Neutrophil (primary cell): ENCODE data around the gene CDON.

Experiments used
- H3K27ac ChIP-seq: fragments of 200-600 bp; sonication (generic); 2 replicates; pipeline ENCODE4 v1.5.1; 2016; ENCODE audit warnings: mild to moderate bottlenecking, moderate library complexity
- H3K27me3 ChIP-seq: fragments of 200-600 bp; sonication (generic); 2 replicates; pipeline ENCODE4 v1.6.0; 2016; ENCODE audit warnings: mild to moderate bottlenecking
- H3K36me3 ChIP-seq: fragments of 200-600 bp; sonication (generic); 2 replicates; pipeline ENCODE4 v1.5.1; 2017
- H3K4me1 ChIP-seq, 2 experiments: fragments of 200-600 bp in 1 of 2; sonication (generic) in 1 of 2; 1 replicate in 1 of 2; 2 replicates in 1 of 2; pipeline versions ENCODE4 v1.5.1 to v1.6.1; 2013 to 2016; ENCODE audit warnings: low read depth in 1 of 2, low read length in 1 of 2, mild to moderate bottlenecking in 1 of 2, moderate library complexity in 1 of 2; ENCODE audit not compliant: control insufficient read depth in 1 of 2, insufficient read depth in 1 of 2
- H3K4me3 ChIP-seq, 2 experiments: fragments of 200-600 bp in 1 of 2; sonication (generic) in 1 of 2; 1 replicate in 1 of 2; 2 replicates in 1 of 2; pipeline ENCODE4 v1.5.1; 2013 to 2016; ENCODE audit warnings: low read depth in 1 of 2, low read length in 1 of 2, mild to moderate bottlenecking in 1 of 2, moderate library complexity in 1 of 2
- H3K9me3 ChIP-seq: fragments of 200-600 bp; sonication (generic); 2 replicates; pipeline ENCODE4 v1.5.1; 2016
- TF ChIP-seq, protein P1 (sequence below): fragments of 200-600 bp; sonication (generic); IDR thresholded peaks from 2 replicates; pipeline ENCODE4 v1.5.1; 2016; ENCODE audit warnings: antibody characterized with exemption

The CDON gene

DNA sequence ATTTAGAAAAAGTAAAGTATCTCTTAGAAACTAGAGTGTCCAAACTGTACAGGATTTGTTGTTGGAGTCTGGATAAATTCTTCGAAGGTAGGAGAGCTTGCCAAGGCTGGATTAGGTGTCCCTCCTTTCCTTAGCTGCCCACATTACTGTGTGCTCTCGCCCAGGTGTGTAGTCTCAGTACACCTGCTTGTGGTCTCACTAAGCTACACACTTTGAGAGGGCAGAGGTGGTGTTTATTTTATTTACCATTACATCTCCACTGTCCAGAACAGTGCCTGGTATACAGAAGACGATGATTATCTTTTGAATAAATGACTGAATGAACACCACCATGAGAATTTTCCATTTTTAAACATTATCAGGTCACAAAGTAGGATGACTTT lies 80.3 kb downstream of the CDON start:
- Histone ChIP-seq H3K36me3 (no peaks in the 10 kb centered on the region), H3K9me3 (no peaks in the 10 kb centered on the region), H3K27ac (no peak overlapping the region), H3K4me3 (no peak overlapping the region), H3K27me3 (peaks cover 12% of the 10 kb centered on the region), H3K4me1 (no peaks in the 10 kb centered on the region)
- TF ChIP-seq, protein P1, sequence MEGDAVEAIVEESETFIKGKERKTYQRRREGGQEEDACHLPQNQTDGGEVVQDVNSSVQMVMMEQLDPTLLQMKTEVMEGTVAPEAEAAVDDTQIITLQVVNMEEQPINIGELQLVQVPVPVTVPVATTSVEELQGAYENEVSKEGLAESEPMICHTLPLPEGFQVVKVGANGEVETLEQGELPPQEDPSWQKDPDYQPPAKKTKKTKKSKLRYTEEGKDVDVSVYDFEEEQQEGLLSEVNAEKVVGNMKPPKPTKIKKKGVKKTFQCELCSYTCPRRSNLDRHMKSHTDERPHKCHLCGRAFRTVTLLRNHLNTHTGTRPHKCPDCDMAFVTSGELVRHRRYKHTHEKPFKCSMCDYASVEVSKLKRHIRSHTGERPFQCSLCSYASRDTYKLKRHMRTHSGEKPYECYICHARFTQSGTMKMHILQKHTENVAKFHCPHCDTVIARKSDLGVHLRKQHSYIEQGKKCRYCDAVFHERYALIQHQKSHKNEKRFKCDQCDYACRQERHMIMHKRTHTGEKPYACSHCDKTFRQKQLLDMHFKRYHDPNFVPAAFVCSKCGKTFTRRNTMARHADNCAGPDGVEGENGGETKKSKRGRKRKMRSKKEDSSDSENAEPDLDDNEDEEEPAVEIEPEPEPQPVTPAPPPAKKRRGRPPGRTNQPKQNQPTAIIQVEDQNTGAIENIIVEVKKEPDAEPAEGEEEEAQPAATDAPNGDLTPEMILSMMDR = no peak

DNA sequence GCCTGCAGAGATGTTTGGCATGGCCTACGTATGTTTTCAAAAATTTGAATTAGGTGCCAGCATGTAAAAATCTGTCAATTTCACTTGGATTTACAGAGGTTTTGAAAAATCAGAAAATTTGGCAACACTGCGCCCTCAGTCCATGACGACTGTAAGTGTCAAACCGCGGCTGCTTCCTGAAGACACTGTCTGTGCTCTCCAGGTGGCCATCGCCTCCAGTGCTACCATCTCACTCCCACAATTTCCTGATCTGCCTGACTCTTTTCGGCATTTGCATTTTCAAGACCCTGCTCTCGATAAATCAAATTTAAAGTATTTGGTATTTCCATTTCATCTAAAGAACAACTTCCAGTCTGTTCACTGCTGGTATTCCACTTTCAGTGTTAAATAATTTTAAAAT lies 82.2 kb downstream of the CDON start:
- Histone ChIP-seq H3K36me3 (no peaks in the 10 kb centered on the region), H3K9me3 (no peaks in the 10 kb centered on the region), H3K4me1 (no peaks in the 10 kb centered on the region), H3K27me3 (peaks cover 12% of the 10 kb centered on the region), H3K4me3 (no peak overlapping the region), H3K27ac (no peak overlapping the region)
- TF ChIP-seq, protein P1 = no peak

DNA sequence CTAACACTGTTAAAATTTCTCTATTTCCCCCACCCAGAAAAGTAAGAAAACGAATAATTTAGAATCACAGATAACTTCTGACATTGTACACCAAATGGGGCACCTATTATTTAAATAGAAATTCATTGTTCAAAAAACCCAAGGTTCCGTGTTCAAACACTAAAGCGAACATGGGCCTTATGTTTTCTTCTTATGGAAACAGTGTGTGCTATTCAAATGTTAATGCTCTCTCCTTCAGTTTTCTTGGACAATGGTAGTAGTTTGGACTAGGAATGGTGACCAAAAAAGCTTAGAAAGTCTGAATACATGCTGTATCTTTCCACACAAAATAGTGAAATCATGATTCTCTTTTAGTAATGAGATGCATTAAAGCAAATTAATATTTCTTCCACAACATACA lies 83.2 kb downstream of the CDON start:
- no peaks in the 10 kb centered on the region for H3K4me1 ChIP-seq
- no peak overlapping the region for H3K4me3 ChIP-seq
- H3K9me3 ChIP-seq = no peaks in the 10 kb centered on the region
- no peaks in the 10 kb centered on the region for H3K36me3 ChIP-seq
- TF ChIP-seq, protein P1 = no peak
- peaks cover 12% of the 10 kb centered on the region for H3K27me3 ChIP-seq
- no peak overlapping the region for H3K27ac ChIP-seq

DNA sequence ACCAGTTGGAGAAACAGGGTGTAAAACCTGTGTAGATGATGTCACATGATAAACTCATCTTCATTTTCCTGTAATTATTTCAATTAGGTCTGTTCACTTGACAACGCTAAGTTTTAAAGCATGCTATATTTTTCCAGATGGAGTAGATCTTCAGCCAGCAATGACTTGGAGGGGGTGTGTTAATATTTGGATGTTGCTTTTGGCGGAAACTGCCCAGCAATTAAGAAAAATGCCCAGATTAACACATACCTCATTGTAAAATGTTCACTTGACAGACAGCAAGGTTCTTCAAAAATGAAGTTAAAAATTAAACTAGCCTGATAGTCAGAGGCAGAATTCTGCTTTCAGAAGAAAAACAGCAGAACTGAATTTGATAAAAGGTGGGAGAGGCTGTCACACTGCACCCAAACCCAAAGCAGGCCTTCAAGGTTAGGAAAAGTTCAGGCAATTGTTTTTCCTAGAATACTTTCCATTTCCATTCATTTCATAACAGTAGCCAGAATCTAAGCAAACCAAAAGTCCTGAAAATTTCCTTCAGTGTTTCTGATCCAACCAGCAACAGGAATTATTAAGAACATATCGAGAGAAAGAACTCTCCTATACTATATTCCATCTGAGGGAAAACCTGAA lies 83.8 kb downstream of the CDON start:
- no peak overlapping the region for H3K27ac ChIP-seq
- no peak overlapping the region for H3K4me3 ChIP-seq
- no peaks in the 10 kb centered on the region for H3K36me3 ChIP-seq
- no peaks in the 10 kb centered on the region for H3K9me3 ChIP-seq
- H3K27me3 ChIP-seq = peaks cover 12% of the 10 kb centered on the region
- TF ChIP-seq, protein P1 = no peak
- H3K4me1 ChIP-seq = no peaks in the 10 kb centered on the region

DNA sequence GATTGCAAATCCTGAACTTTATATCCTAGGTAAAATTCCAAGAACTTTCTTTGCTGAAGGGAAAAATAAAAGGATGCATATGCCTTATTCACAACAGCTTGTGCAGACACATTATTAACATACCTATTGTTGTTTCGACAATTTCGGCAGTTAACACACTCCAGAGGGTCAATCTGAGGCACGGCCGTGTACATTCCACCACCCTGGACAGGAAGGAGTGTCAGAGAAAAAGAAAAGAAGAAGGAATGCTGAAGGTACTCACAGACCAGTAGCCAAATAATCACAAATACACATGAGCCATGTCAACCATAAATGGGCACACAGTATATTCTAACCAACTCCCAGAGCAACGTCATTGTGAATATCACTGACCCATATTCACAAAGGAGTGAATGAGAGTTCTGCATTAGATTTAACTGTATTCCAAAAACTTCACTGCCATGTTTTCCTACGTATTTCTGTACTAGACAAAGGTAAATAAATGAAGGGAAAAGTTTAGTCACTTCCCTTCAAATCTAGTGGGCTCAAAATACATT lies 84.4 kb downstream of the CDON start:
- Histone ChIP-seq H3K4me3 (no peak overlapping the region), H3K27me3 (peaks cover 12% of the 10 kb centered on the region), H3K4me1 (no peaks in the 10 kb centered on the region), H3K9me3 (no peaks in the 10 kb centered on the region), H3K36me3 (no peaks in the 10 kb centered on the region), H3K27ac (no peak overlapping the region)
- TF ChIP-seq, protein P1 = no peak
